Cardiac muscle cell (in vitro differentiated cells and primary cell): ENCODE data around the gene TOP2A. TPM values are rescaled to one million over a fixed set of nuclear protein-coding genes. Genes with fewer than 3 reads are reported as not detected.
A peak's percentile ranks its signal among the peaks of the same experiment; 100 is the strongest.
"Not testable (repeated sequence)": the region's sequence is repeated elsewhere in the genome, so short reads cannot be mapped to it uniquely, and the experiment has no call there.

ENCODE experiments used
- DNase-seq, 2 donors: peaks; one replicate each; pipeline versions ENCODE4 v3.0.0 to v3.0.0-alpha.2; 2010 to 2017; ENCODE audit warnings: low read depth in 1 of 2, low spot score in 1 of 2
- H3K27ac ChIP-seq: fragments of 200-600 bp; sonication (generic); 2 replicates; pipeline ENCODE4 v1.5.1; 2016
- H3K27me3 ChIP-seq: fragments of 200-600 bp; sonication (generic); 2 replicates; pipeline ENCODE4 v1.6.0; 2016; ENCODE audit warnings: control low read depth
- H3K36me3 ChIP-seq: fragments of 200-600 bp; sonication (generic); 2 replicates; pipeline ENCODE4 v1.5.1; 2016; ENCODE audit warnings: control low read depth
- H3K4me1 ChIP-seq: fragments of 200-600 bp; sonication (generic); 2 replicates; pipeline ENCODE4 v1.8.1; 2017; ENCODE audit warnings: low read depth, mild to moderate bottlenecking, mixed run types
- H3K4me3 ChIP-seq: fragments of 200-600 bp; sonication (generic); 2 replicates; pipeline ENCODE4 v1.5.1; 2016; ENCODE audit warnings: mild to moderate bottlenecking
- H3K9me3 ChIP-seq: fragments of 200-600 bp; sonication (generic); 2 replicates; pipeline ENCODE4 v1.5.1; 2017; ENCODE audit warnings: low read depth, mild to moderate bottlenecking, control low read depth
- CTCF ChIP-seq: IDR thresholded peaks from 2 replicates; pipeline ENCODE4 v1.5.1; 2012; ENCODE audit warnings: low read depth, mild to moderate bottlenecking, low read length
- polyA plus RNA-seq: library from polyadenylated mRNA; unstranded; fragments of >200 nt; fragmentation: Nextera tagmentation; extraction: Ambion mirVana; gene quantifications from 2 replicates; pipeline ENCODE4 v1.2.1, GENCODE V29; 2016
- total RNA-seq: library from RNA; depleted of rRNA; stranded (reverse); fragments of >200 nt; gene quantifications from 2 replicates; pipeline ENCODE4 v1.2.3, GENCODE V29; 2016

TOP2A gene
- total and polyA plus RNA-seq, 2 experiments from 2014 or later = 21.7 to 127 TPM

- no peak for TF ChIP-seq CTCF
- Histone ChIP-seq H3K36me3 (no peaks in the 10 kb centered on the region), H3K9me3 (no peaks in the 10 kb centered on the region), H3K27ac (no peak overlapping the region), H3K4me3 (no peak overlapping the region), H3K4me1 (no peaks in the 10 kb centered on the region), H3K27me3 (no peaks in the 10 kb centered on the region)
- no peak for DNase-seq
Measured at GRCh38 chr17:40374821-40375498, 42.7 kb downstream of the TOP2A start.

- no peak overlapping the region for H3K4me3 ChIP-seq
- no peaks in the 10 kb centered on the region for H3K36me3 ChIP-seq
- no peak for DNase-seq
Measured at GRCh38 chr17:40373999-40374398, 43.7 kb downstream of the TOP2A start.

GRCh38 chr17:40373324-40373723, 44.4 kb downstream of the TOP2A start:
- peak in 1 of 2 donors; percentile 88 for DNase-seq
- Histone ChIP-seq H3K4me3 (no peak overlapping the region), H3K27ac (no peak overlapping the region), H3K27me3 (no peaks in the 10 kb centered on the region), H3K36me3 (no peaks in the 10 kb centered on the region), H3K9me3 (no peaks in the 10 kb centered on the region), H3K4me1 (no peaks in the 10 kb centered on the region)
- no peak for TF ChIP-seq CTCF

More at GRCh38 chr17:40373999-40374398, 43.7 kb downstream of the TOP2A start:
- H3K27me3 ChIP-seq = no peaks in the 10 kb centered on the region
- no peaks in the 10 kb centered on the region for H3K4me1 ChIP-seq
- H3K9me3 ChIP-seq = no peaks in the 10 kb centered on the region
- no peak for TF ChIP-seq CTCF
- no peak overlapping the region for H3K27ac ChIP-seq

GRCh38 chr17:40372644-40373043, 45.1 kb downstream of the TOP2A start:
- not testable (repeated sequence) for H3K9me3 ChIP-seq, DNase-seq, H3K4me3 ChIP-seq, H3K36me3 ChIP-seq, H3K27ac ChIP-seq, H3K27me3 ChIP-seq, H3K4me1 ChIP-seq

GRCh38 chr17:40372031-40372430, 45.7 kb downstream of the TOP2A start:
- TF ChIP-seq CTCF = no peak
- DNase-seq = no peak
- no peaks in the 10 kb centered on the region for H3K9me3 ChIP-seq
- H3K36me3 ChIP-seq = no peaks in the 10 kb centered on the region
- no peak overlapping the region for H3K27ac ChIP-seq
- H3K4me1 ChIP-seq = no peaks in the 10 kb centered on the region
- no peak overlapping the region for H3K4me3 ChIP-seq
- H3K27me3 ChIP-seq = no peaks in the 10 kb centered on the region

- H3K27me3 ChIP-seq = no peaks in the 10 kb centered on the region
- H3K4me1 ChIP-seq = no peaks in the 10 kb centered on the region
- no peak overlapping the region for H3K4me3 ChIP-seq
- no peak for DNase-seq
- no peaks in the 10 kb centered on the region for H3K9me3 ChIP-seq
- H3K27ac ChIP-seq = no peak overlapping the region
- TF ChIP-seq CTCF = no peak
- no peaks in the 10 kb centered on the region for H3K36me3 ChIP-seq
Measured at GRCh38 chr17:40371261-40371929, 46.3 kb downstream of the TOP2A start.
